Aorta (tissue), 5 donors: Measurements from ENCODE around the gene LIX1L. TPM values are rescaled to one million over a fixed set of nuclear protein-coding genes. Genes with fewer than 3 reads are reported as not detected.

Experiments
- ATAC-seq: fragments of 200-7000 bp; cut with Tn5 transposase; one replicate; pipeline ENCODE4 v1.9.1; 2022; ENCODE audit warnings: moderate library complexity; ENCODE audit not compliant: low FRiP score
- DNase-seq, 2 donors: peaks; one replicate each; pipeline ENCODE4 v3.0.0-alpha.2; 2020
- H3K27ac ChIP-seq, 2 donors: one replicate each; pipeline ENCODE4 v1.5.1; 2013; ENCODE audit warnings: low read length in 2 of 2, mild to moderate bottlenecking in 2 of 2, moderate library complexity in 2 of 2, control low read depth in 1 of 2, inconsistent platforms in 1 of 2, low read depth in 1 of 2
- H3K27me3 ChIP-seq, 2 donors: one replicate each; pipeline ENCODE4 v1.6.1; 2013; ENCODE audit warnings: control low read depth in 1 of 2, low read length in 1 of 2, mild to moderate bottlenecking in 1 of 2, moderate library complexity in 1 of 2; ENCODE audit not compliant: insufficient read depth in 2 of 2, control insufficient read depth in 1 of 2
- H3K36me3 ChIP-seq, 2 donors: one replicate each; pipeline ENCODE4 v1.6.1; 2013; ENCODE audit warnings: control low read depth in 1 of 2, low read length in 1 of 2, mild to moderate bottlenecking in 1 of 2; ENCODE audit not compliant: insufficient read depth in 2 of 2, control insufficient read depth in 1 of 2
- H3K4me1 ChIP-seq, 2 donors: one replicate each; pipeline ENCODE4 v1.6.1; 2013; ENCODE audit warnings: low read length in 2 of 2, control low read depth in 1 of 2, mild to moderate bottlenecking in 1 of 2, moderate library complexity in 1 of 2; ENCODE audit not compliant: insufficient read depth in 2 of 2, control insufficient read depth in 1 of 2
- H3K4me3 ChIP-seq, 2 donors: one replicate each; pipeline ENCODE4 v1.5.1; 2013; ENCODE audit warnings: low read length in 2 of 2, control low read depth in 1 of 2, mild to moderate bottlenecking in 1 of 2
- H3K9me3 ChIP-seq: one replicate; pipeline ENCODE4 v1.6.1; 2013; ENCODE audit warnings: mild to moderate bottlenecking, low read length; ENCODE audit not compliant: control insufficient read depth
- WGBS, 2 donors: extraction: QIAGEN DNeasy Blood & Tissue Kit; methylation state at CpG; one replicate each; pipeline ENCODE4 v1.1.7; 2013; 5-methylcytosine and 5-hydroxymethylcytosine counted together
- intact Hi-C, 2 donors: fragments of 100-400 bp; cut with DNase I; formaldehyde crosslinking; loops; one replicate each; pipeline versions ENCODE4 v1.14.2 to v1.15.0; 2022
- polyA plus RNA-seq, 2 donors: library from polyadenylated mRNA; stranded (reverse); fragments of 200-250 nt; gene quantifications; one replicate each; pipeline ENCODE4 v1.2.3, GENCODE V29; 2013
- total RNA-seq, 2 donors: library from RNA; stranded (reverse); fragmentation: NEBNext Ultra II Directional; extraction: Animal tissue kit (Norgen Biotek cat#: 25700); gene quantifications; one replicate each; pipeline ENCODE4 v1.2.1, GENCODE V29; 2021
- donor health status: healthy with polysubstance abuse.
- donor health status: Bipolar disorder and iron deficiency.
- donor health status: DM: no; HTN: no; CAD: no.
- donor health status: DM: no; HTN: no; CAD: no.
- donor health status: DM: yes; HTN: yes; CAD: no.

The LIX1L gene
- total and polyA plus RNA-seq, 4 donors: 18.0 to 60.0 (median 41.3) TPM

DNA sequence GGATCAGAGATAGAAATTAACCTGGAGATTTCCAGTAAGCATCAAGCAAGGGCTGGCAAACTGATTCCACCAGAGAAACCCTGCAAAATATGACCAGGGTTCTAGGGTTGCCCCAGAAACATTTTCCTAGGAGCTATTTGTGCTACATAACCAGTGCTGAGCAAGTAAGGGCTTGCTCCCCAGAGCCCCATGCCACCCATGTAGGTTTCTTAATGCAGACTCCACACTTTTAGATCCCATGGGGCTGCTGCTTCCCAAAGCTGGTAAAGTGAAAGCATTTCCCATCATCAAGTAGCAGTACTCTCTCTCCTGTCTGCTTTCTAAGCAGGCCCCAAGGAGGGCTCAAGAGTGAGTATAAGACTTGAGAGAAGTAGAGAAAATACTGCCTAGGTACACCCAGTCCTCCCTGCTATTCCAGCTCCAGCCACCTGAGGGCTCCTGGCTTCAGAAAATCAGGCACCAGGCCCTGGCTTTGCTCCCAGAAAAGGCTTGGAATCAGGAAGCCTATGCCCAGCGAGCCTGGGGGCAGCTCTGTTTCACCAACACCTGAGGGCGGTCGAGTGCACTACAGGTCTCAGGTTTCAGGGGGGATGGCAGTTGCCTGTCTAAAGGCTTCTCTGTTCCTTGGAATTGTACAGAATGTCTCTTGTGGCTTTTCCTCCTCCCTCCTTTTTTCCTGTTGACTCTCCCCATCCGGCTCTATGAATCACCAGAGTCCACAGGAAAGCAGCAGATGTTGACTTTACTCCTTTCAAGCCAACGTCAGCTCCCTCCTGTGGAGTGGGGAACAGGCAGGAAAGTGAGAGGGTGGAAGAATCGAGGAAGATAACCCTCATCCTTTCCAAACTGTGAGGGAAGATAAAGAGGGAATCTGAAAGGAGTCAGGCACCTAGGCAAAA lies 66.0 kb downstream of the LIX1L start:
- 0% methylated on average over 6 of the region's 6 CpGs for WGBS, 2 donors
- intact Hi-C loops: loop anchor here (2.0 to 10.0 kb wide), 2 partner anchors 19 to 123 kb away; partner anchors contain the start of gene ITGA10 (in 1 of the 2)
- Histone ChIP-seq H3K27ac (peak overlapping the region; percentile 91 to 100), H3K9me3 (no peaks in the 10 kb centered on the region), H3K4me1 (peaks cover 6% of the 10 kb centered on the region in 2 donors), H3K4me3 (no peak overlapping the region), H3K27me3 (no peaks in the 10 kb centered on the region), H3K36me3 (peaks cover 2 to 3% of the 10 kb centered on the region in 2 donors)
- ATAC-seq (peak; percentile 93), DNase-seq (peak; percentile 94 to 96)

DNA sequence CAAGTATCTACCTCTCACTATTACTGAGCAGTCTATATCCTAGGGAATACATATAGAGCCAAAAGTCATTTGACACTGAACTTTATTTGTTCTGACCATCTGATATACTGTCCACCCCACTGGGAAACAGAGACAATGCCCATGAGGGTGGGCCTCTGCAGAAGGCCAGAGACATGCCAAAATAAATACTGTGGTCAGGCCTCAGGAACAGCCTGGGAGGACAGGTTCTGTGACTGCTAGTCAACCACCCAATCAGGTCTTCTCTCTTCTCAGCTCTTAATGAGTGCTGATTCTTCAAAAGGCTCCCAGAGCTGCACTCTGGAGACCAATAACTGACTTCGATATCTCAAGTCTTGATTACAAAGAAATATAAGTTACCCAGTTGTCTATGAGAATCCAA lies 66.7 kb downstream of the LIX1L start:
- no peak for DNase-seq
- intact Hi-C loops: loop anchor here (2.0 to 10.0 kb wide), 2 partner anchors 20 to 124 kb away; partner anchors contain the start of gene ITGA10 (in 1 of the 2)
- Histone ChIP-seq H3K27ac (peak overlapping the region; percentile 84 to 94), H3K4me1 (peaks cover 6% of the 10 kb centered on the region in 2 donors), H3K27me3 (no peaks in the 10 kb centered on the region), H3K36me3 (peaks cover 2% of the 10 kb centered on the region in 2 donors), H3K4me3 (no peak overlapping the region), H3K9me3 (no peaks in the 10 kb centered on the region)
- 11 to 23% methylated on average over 1 of the region's 1 CpG for WGBS, 2 donors
- no peak for ATAC-seq

DNA sequence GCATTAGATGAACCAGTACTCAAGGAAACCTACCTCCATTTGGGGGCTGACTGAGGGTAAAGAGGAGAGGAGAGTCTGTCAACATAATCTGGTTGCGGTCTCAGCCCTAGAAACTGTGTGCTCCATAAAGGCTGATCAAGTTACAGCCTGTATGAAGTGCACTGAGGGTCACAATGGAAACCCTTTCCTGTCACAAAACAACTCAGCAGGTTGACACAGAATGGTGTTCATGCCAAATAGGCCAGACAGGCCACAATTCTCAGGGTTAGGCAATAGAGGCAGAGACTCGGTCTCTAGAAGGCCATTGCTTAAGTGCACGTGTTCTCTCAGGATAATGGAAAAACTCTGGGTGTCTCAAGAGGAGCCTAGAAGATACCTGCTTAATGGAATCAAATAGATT lies 68.1 kb downstream of the LIX1L start:
- intact Hi-C loops: loop anchor here (2.0 to 10.0 kb wide), 2 partner anchors 21 to 125 kb away; partner anchors contain the start of gene ITGA10 (in 1 of the 2)
- DNase-seq (no peak), ATAC-seq (no peak)
- H3K27me3 ChIP-seq: no peaks in the 10 kb centered on the region
- no peak overlapping the region for H3K4me3 ChIP-seq
- H3K4me1 ChIP-seq: peaks cover 6% of the 10 kb centered on the region in 2 donors
- H3K36me3 ChIP-seq: peaks cover 0 to 2% of the 10 kb centered on the region in 2 donors
- peak overlapping the region in 1 of 2 donors; percentile 68 for H3K27ac ChIP-seq
- WGBS, 2 donors: 87 to 94% methylated on average over 3 of the region's 3 CpGs
- no peaks in the 10 kb centered on the region for H3K9me3 ChIP-seq

DNA sequence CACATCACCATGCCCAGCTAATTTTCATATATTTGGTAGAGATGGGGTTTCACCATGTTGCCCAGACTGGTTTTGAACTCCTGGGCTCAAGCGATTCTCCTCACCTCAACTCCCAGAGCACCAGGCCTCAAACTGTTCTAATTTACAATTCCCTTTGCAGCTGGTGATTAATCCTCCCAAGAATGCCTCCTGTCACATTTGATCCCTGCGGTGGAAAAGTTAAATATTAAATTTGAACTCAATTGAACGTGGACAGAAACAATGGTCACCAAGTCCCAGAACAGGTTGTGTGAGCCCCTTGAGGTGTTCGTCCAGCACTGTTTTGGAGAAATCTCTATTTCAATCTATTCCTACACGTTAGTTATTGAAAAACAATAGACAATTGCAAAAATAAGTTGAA lies 70.2 kb downstream of the LIX1L start:
- 49 to 59% methylated on average over 5 of the region's 5 CpGs for WGBS, 2 donors
- intact Hi-C loops: no loop called here
- peaks cover 0 to 6% of the 10 kb centered on the region in 2 donors for H3K4me1 ChIP-seq
- no peak overlapping the region for H3K27ac ChIP-seq
- no peaks in the 10 kb centered on the region for H3K36me3 ChIP-seq
- H3K4me3 ChIP-seq: no peak overlapping the region
- H3K27me3 ChIP-seq: no peaks in the 10 kb centered on the region
- no peak for DNase-seq
- H3K9me3 ChIP-seq: no peaks in the 10 kb centered on the region
- ATAC-seq: no peak

DNA sequence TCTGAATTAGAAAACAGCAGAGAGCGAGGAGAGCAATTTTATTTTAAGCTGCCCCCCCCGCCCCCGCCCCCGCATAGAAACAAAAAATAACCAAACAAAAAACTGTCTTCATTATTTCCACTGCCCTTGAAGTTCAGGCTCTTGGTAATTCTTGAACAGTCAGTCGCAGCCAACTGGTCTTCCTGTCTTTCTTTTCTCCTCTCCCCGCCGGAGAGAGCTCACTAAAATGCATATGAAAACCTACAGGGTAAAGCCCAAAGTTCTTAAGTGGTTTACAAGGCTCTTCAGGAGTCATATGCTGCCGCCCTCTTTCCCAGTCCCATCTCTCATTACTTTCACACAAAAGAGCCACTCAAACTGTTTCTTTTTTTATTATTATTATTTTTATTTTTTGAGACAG lies 71.0 kb downstream of the LIX1L start:
- Histone ChIP-seq H3K4me3 (no peak overlapping the region), H3K4me1 (peaks cover 0 to 6% of the 10 kb centered on the region in 2 donors), H3K27ac (no peak overlapping the region), H3K27me3 (no peaks in the 10 kb centered on the region), H3K9me3 (no peaks in the 10 kb centered on the region), H3K36me3 (no peaks in the 10 kb centered on the region)
- DNase-seq (no peak), ATAC-seq (no peak)
- intact Hi-C loops: no loop called here
- WGBS, 2 donors: 43 to 52% methylated on average over 8 of the region's 8 CpGs

DNA sequence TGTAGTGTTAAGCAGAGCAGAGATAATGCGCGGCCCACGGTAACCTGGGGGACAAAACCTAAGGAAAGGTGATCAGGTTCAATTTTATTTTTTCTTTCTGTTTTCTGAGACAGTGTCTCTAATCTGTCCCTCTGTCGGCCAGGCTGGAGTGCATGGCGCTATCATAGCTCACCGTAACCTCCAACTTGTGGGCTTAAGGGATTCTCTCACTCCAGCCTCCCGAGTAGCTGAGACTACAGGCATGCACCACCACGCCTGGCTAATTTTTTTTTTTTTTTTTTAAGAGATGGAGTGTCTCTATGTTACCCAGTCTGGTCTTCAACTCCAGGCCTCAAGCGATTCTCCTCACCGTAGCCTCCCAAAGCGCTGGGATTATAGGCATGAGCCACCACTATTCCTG lies 71.4 kb downstream of the LIX1L start:
- H3K9me3 ChIP-seq: no peaks in the 10 kb centered on the region
- DNase-seq: no peak
- H3K4me1 ChIP-seq: peaks cover 0 to 4% of the 10 kb centered on the region in 2 donors
- H3K36me3 ChIP-seq: no peaks in the 10 kb centered on the region
- H3K4me3 ChIP-seq: peak overlapping the region; percentile 42 to 87
- 42 to 46% methylated on average over 11 of the region's 11 CpGs for WGBS, 2 donors
- no peaks in the 10 kb centered on the region for H3K27me3 ChIP-seq
- peak; percentile 21 for ATAC-seq
- no peak overlapping the region for H3K27ac ChIP-seq
- intact Hi-C loops: no loop called here

DNA sequence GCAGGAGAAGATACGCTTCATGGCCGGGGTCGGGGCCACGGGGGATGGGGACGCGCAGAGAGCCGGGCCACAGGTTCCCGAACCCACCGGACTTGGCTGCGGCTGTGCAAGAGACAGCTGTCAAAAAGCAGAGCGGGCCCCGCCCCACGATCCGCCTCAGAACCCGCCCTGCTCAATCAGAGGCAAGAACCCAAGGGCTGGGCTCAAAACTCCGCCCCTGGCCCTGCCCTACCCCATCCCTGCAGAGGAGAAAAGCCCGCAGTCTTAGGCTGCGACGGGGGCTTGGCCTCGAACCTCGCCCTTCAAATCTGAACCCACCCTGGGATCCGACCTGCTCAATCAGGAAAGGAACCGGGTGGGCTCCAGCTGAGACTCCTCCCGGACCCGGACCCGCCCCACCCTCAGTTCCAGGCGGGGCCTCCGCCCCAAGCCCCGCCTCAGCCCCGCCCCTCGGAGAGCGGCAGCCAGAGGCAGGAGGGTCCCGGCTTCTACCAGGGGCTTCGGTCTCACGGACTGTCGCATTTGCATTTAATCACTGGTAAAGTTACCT lies 72.0 kb downstream of the LIX1L start, which contains the start of gene ANKRD35:
TSS of gene ANKRD35 (minus strand) at position 129 of the 550 bp plus-strand sequence. CDS start at position 21, 108 bp downstream.
- 1% methylated on average over 35 to 36 of the region's 36 CpGs for WGBS, 2 donors
- intact Hi-C loops: no loop called here

DNA sequence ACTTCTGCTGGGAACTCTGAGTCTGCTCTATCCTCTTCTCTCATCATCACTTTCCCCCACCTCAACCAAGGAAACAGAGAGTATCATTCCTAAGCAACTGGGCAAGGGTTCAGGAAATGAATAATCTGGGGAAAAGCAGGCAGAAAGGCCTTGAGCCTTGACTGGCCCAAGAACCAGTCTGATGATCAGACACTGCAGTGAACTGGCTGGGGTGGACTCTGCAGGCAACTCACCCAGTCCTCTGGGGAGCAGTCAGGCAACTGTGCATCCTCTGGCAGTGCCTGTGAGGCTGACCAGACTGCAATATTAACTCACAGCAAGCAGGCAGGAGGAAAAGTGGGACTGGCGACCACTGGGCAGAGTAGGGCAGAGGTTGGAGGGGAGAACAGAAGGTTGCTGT lies 73.1 kb downstream of the LIX1L start:
- no peak overlapping the region for H3K27ac ChIP-seq

More for the DNA sequence above, 72.0 kb downstream of the LIX1L start, which contains the start of gene ANKRD35:
- Histone ChIP-seq H3K4me3 (peak within 1 kb of the TSS; percentile 42 to 87), H3K27ac (no peak within 1 kb of the TSS), H3K27me3 (no peaks in the 10 kb centered on the region), H3K36me3 (no peaks in the 10 kb centered on the region), H3K4me1 (no peaks in the 10 kb centered on the region), H3K9me3 (no peaks in the 10 kb centered on the region)
- DNase-seq (peak; percentile 90 to 95), ATAC-seq (peak; percentile 93)

More for the DNA sequence above, 73.1 kb downstream of the LIX1L start:
- WGBS, 2 donors: 94 to 96% methylated on average over 1 of the region's 1 CpG
- intact Hi-C loops: no loop called here
- Histone ChIP-seq H3K4me3 (no peak overlapping the region), H3K9me3 (no peaks in the 10 kb centered on the region), H3K36me3 (no peaks in the 10 kb centered on the region), H3K4me1 (no peaks in the 10 kb centered on the region), H3K27me3 (no peaks in the 10 kb centered on the region)
- no peak for DNase-seq
- no peak for ATAC-seq
